HL-60 (cell line): Measurements from ENCODE around the gene SLC38A4.

Source experiments
- DNase-seq, 2 experiments: peaks; one replicate each; pipeline ENCODE4 v3.0.0-alpha.2; 2010 to 2020; ENCODE audit warnings: low read depth in 1 of 2, low spot score in 1 of 2
- H3K27ac ChIP-seq: fragments of 250-450 bp; sonication (Bioruptor Pico); replicated peaks from 2 replicates; pipeline ENCODE4 v1.5.1; 2020; ENCODE audit warnings: mild to moderate bottlenecking, moderate library complexity
- H3K27me3 ChIP-seq: fragments of 250-450 bp; sonication (Bioruptor Pico); 2 replicates; pipeline ENCODE4 v1.5.1; 2021; ENCODE audit warnings: mild to moderate bottlenecking, moderate library complexity; ENCODE audit not compliant: insufficient read depth, poor library complexity, severe bottlenecking
- H3K4me3 ChIP-seq: replicated peaks from 2 replicates; pipeline ENCODE4 v1.5.1; 2011; ENCODE audit warnings: mild to moderate bottlenecking, control low read depth, low read length; ENCODE audit not compliant: insufficient read depth
- GABPA ChIP-seq: IDR thresholded peaks from 2 replicates; pipeline ENCODE4 v1.6.1; 2012; ENCODE audit warnings: low read depth
- POLR2AphosphoS5 ChIP-seq: IDR thresholded peaks from 2 replicates; pipeline ENCODE4 v1.6.1; 2012; ENCODE audit warnings: low read depth
- SPI1 ChIP-seq: IDR thresholded peaks from 2 replicates; pipeline ENCODE4 v1.6.1; 2012; ENCODE audit warnings: low read depth, mild to moderate bottlenecking, borderline replicate concordance
- TF ChIP-seq, protein P1 (sequence below): IDR thresholded peaks from one replicate; pipeline ENCODE4 v1.5.1; 2011; ENCODE audit warnings: low read length, control low read depth, inconsistent platforms; ENCODE audit not compliant: insufficient read depth
- TF ChIP-seq, protein P2 (sequence below): IDR thresholded peaks from 2 replicates; pipeline ENCODE4 v1.6.1; 2012; ENCODE audit warnings: low read depth; ENCODE audit not compliant: insufficient replicate concordance

SLC38A4 gene

DNA sequence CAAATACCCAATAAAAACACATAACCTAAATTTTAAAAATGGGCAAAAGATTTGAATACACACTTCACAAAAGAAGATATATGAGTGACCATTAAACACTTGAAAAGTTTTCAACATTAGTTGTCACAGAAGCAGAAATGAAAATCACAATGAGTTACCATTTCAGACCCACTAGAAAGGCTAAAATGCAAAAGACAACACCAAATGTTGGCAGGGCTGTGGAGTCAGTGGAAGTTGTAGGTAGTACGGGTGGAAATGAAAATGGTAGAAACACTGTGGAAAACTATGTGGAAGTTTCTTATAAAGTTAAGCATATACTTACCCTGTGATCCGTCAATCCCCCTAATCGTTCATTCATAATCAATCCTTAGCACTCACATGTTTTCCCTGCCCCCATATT is 61.8 kb downstream of the SLC38A4 start:
- Histone ChIP-seq H3K4me3 (no peak overlapping the region), H3K27me3 (no peaks in the 10 kb centered on the region), H3K27ac (no peak overlapping the region)
- DNase-seq: no peak
- TF ChIP-seq, protein P1, sequence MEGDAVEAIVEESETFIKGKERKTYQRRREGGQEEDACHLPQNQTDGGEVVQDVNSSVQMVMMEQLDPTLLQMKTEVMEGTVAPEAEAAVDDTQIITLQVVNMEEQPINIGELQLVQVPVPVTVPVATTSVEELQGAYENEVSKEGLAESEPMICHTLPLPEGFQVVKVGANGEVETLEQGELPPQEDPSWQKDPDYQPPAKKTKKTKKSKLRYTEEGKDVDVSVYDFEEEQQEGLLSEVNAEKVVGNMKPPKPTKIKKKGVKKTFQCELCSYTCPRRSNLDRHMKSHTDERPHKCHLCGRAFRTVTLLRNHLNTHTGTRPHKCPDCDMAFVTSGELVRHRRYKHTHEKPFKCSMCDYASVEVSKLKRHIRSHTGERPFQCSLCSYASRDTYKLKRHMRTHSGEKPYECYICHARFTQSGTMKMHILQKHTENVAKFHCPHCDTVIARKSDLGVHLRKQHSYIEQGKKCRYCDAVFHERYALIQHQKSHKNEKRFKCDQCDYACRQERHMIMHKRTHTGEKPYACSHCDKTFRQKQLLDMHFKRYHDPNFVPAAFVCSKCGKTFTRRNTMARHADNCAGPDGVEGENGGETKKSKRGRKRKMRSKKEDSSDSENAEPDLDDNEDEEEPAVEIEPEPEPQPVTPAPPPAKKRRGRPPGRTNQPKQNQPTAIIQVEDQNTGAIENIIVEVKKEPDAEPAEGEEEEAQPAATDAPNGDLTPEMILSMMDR: no peak
- TF ChIP-seq SPI1: no peak
- TF ChIP-seq, protein P2, sequence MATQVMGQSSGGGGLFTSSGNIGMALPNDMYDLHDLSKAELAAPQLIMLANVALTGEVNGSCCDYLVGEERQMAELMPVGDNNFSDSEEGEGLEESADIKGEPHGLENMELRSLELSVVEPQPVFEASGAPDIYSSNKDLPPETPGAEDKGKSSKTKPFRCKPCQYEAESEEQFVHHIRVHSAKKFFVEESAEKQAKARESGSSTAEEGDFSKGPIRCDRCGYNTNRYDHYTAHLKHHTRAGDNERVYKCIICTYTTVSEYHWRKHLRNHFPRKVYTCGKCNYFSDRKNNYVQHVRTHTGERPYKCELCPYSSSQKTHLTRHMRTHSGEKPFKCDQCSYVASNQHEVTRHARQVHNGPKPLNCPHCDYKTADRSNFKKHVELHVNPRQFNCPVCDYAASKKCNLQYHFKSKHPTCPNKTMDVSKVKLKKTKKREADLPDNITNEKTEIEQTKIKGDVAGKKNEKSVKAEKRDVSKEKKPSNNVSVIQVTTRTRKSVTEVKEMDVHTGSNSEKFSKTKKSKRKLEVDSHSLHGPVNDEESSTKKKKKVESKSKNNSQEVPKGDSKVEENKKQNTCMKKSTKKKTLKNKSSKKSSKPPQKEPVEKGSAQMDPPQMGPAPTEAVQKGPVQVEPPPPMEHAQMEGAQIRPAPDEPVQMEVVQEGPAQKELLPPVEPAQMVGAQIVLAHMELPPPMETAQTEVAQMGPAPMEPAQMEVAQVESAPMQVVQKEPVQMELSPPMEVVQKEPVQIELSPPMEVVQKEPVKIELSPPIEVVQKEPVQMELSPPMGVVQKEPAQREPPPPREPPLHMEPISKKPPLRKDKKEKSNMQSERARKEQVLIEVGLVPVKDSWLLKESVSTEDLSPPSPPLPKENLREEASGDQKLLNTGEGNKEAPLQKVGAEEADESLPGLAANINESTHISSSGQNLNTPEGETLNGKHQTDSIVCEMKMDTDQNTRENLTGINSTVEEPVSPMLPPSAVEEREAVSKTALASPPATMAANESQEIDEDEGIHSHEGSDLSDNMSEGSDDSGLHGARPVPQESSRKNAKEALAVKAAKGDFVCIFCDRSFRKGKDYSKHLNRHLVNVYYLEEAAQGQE: no peak
- TF ChIP-seq GABPA: no peak
- no peak for TF ChIP-seq POLR2AphosphoS5

DNA sequence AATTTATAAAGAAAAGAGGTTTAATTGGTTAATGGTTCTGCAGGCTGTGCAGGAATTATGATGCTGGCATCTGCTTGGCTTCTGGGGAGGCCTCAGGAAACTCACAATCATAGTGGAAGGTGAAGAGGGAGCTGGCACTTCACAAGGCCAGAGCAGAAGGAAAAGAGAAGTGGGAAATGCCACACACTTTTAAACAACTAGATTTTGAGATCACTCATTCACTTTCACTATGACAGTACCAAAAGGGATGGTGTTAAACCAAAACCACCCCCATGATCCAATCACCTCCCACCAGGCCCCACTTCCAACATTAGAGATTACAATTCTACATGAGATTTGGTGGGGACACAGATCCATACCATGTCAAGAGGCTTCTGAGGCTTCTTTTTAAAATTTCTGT is 62.6 kb downstream of the SLC38A4 start:
- Histone ChIP-seq H3K27me3 (no peaks in the 10 kb centered on the region), H3K27ac (no peak overlapping the region), H3K4me3 (no peak overlapping the region)
- no peak for DNase-seq
- TF ChIP-seq, protein P2: no peak
- TF ChIP-seq, protein P1: no peak
- no peak for TF ChIP-seq SPI1
- TF ChIP-seq GABPA: no peak
- TF ChIP-seq POLR2AphosphoS5: no peak

DNA sequence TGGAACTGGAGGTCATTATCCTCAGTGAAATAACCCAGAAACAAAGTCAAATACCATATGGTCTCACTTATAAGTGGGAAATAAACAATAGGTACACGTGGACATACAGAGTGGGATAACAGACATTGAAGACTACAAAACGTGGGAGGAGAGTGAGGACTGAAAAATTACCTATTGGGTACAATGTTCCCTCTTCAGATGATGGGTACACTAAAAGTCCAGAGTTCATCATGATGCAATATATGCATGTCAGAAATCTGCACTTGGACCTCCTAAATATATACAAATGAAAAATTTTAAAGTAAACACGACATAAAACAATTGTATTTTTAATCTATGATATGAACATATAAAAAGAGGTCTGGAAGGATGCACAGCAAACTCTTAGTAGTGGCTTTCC is 71.2 kb downstream of the SLC38A4 start:
- H3K4me3 ChIP-seq: no peak overlapping the region
- H3K27ac ChIP-seq: no peak overlapping the region

More for the DNA sequence above, 71.2 kb downstream of the SLC38A4 start:
- no peak for DNase-seq
- TF ChIP-seq, protein P2: no peak
- TF ChIP-seq, protein P1: no peak
- H3K27me3 ChIP-seq: no peaks in the 10 kb centered on the region
